ENCODE data around the gene INSIG2. TPM values are rescaled to one million over a fixed set of nuclear protein-coding genes. Genes with fewer than 3 reads are reported as not detected.

Gene INSIG2
- polyA plus RNA-seq, 1 donor: 19.3 TPM

- no peak for DNase-seq (ENCODE audit: low read depth)
These were observed 10.2 kb downstream of the INSIG2 start for GRCh38 chr2:118098307-118099030.

- DNase-seq (ENCODE audit: low read depth): no peak
These were observed 14.3 kb downstream of the INSIG2 start for GRCh38 chr2:118102433-118103082.

- no peak for DNase-seq (ENCODE audit: low read depth)
These were observed 16.0 kb downstream of the INSIG2 start for GRCh38 chr2:118103951-118104940.

- DNase-seq (ENCODE audit: low read depth): no peak
These were observed 17.2 kb downstream of the INSIG2 start for GRCh38 chr2:118105497-118105896.

- DNase-seq (ENCODE audit: low read depth): no peak
These were observed 18.7 kb downstream of the INSIG2 start for GRCh38 chr2:118106926-118107325.

GRCh38 chr2:118110310-118110709 is 22.0 kb downstream of the INSIG2 start:
- DNase-seq (ENCODE audit: low read depth): no peak

- no peak for DNase-seq (ENCODE audit: low read depth)
These were observed 22.7 kb downstream of the INSIG2 start for GRCh38 chr2:118110991-118111390.

- DNase-seq (ENCODE audit: low read depth): no peak
These were observed 24.6 kb downstream of the INSIG2 start for GRCh38 chr2:118112771-118113334.

GRCh38 chr2:118114863-118115262 is 26.6 kb downstream of the INSIG2 start:
- DNase-seq (ENCODE audit: low read depth): no peak

GRCh38 chr2:118115761-118116160 is 27.5 kb downstream of the INSIG2 start:
- DNase-seq (ENCODE audit: low read depth): no peak

- no peak for DNase-seq (ENCODE audit: low read depth)
These were observed 30.2 kb downstream of the INSIG2 start for GRCh38 chr2:118118479-118118878.

- DNase-seq (ENCODE audit: low read depth): no peak
These were observed 31.0 kb downstream of the INSIG2 start for GRCh38 chr2:118119158-118119727.

- DNase-seq (ENCODE audit: low read depth): no peak
These were observed 31.6 kb downstream of the INSIG2 start for GRCh38 chr2:118119761-118120400.

- DNase-seq (ENCODE audit: low read depth): no peak
These were observed 32.1 kb downstream of the INSIG2 start for GRCh38 chr2:118120401-118120780.

- DNase-seq (ENCODE audit: low read depth): no peak
These were observed 32.8 kb downstream of the INSIG2 start for GRCh38 chr2:118121101-118121500.

GRCh38 chr2:118121986-118122524 is 33.8 kb downstream of the INSIG2 start:
- DNase-seq (ENCODE audit: low read depth): no peak

- DNase-seq (ENCODE audit: low read depth): no peak
These were observed 34.5 kb downstream of the INSIG2 start for GRCh38 chr2:118122594-118123281.

- DNase-seq (ENCODE audit: low read depth): peak; percentile 70
These were observed 35.4 kb downstream of the INSIG2 start for GRCh38 chr2:118123561-118124232.

- no peak for DNase-seq (ENCODE audit: low read depth)
These were observed 36.1 kb downstream of the INSIG2 start for GRCh38 chr2:118124288-118124891.

All from forelimb muscle (tissue), 1 donor.